Tibial nerve (tissue), 4 donors: ENCODE measurements around the gene CRYGS.
"Not testable (repeated sequence)": the region's sequence is repeated elsewhere in the genome, so short reads cannot be mapped to it uniquely, and the experiment has no call there.

Experiments used
- EP300 ChIP-seq, 2 donors: sonication (generic); formaldehyde crosslinking; IDR thresholded peaks; one replicate each; pipeline ENCODE4 v1.6.1; 2017; ENCODE audit warnings: antibody characterized with exemption in 2 of 2, mild to moderate bottlenecking in 1 of 2
- POLR2A ChIP-seq, 2 donors: fragments of 450-650 bp; IDR thresholded peaks; one replicate each; pipeline ENCODE4 v1.6.1; 2017; ENCODE audit warnings: antibody characterized with exemption in 2 of 2, mild to moderate bottlenecking in 2 of 2, moderate library complexity in 2 of 2
- TF ChIP-seq, protein P1 (sequence below), 5 experiments: fragments of 200-600 bp in 3 of 5; fragments of 450-650 bp in 2 of 5; sonication (generic) in 3 of 5; IDR thresholded peaks; one replicate each; pipeline ENCODE4 v1.5.1; 2016 to 2019; ENCODE audit warnings: antibody characterized with exemption in 5 of 5, mild to moderate bottlenecking in 3 of 5, moderate library complexity in 2 of 5

DNA sequence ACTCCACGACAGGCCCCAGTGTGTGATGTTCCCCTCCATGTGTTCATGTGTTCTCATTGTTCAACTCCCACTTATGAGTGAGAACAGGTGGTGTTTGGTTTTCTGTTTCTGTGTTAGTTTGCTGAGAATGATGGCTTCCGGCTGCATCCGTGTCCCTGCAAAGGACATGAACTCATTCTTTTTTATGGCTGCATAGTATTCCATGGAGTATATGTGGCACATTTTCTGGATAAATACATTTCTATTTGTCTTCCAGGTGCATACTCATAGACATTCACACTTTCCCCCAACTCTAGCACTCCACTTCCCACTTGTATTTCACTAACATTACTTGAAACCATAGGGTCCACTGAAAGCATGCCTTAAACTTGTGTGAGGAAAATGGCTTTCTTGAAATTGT lies 12.5 kb downstream of the CRYGS start:
- TF ChIP-seq, protein P1, sequence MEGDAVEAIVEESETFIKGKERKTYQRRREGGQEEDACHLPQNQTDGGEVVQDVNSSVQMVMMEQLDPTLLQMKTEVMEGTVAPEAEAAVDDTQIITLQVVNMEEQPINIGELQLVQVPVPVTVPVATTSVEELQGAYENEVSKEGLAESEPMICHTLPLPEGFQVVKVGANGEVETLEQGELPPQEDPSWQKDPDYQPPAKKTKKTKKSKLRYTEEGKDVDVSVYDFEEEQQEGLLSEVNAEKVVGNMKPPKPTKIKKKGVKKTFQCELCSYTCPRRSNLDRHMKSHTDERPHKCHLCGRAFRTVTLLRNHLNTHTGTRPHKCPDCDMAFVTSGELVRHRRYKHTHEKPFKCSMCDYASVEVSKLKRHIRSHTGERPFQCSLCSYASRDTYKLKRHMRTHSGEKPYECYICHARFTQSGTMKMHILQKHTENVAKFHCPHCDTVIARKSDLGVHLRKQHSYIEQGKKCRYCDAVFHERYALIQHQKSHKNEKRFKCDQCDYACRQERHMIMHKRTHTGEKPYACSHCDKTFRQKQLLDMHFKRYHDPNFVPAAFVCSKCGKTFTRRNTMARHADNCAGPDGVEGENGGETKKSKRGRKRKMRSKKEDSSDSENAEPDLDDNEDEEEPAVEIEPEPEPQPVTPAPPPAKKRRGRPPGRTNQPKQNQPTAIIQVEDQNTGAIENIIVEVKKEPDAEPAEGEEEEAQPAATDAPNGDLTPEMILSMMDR (IDR thresholded peaks at IDR 0.05): not testable (repeated sequence)
- TF ChIP-seq POLR2A, EP300 (IDR thresholded peaks at IDR 0.05): not testable (repeated sequence)
